Activated T-helper 2 cell treated with anti-CD3 and anti-CD28 coated beads, Interferon-gamma antibody, Interleukin-2, Interleukin-4, amounts not matched to agents 10 μg/mL and 5 μg/mL and 100 μg/mL, durations not matched to agents 14 hours and 24 hours and 36 hours (primary cell): ENCODE measurements around the gene JDP2. TPM values are rescaled to one million over a fixed set of nuclear protein-coding genes. Genes with fewer than 3 reads are reported as not detected.

Experiments used
- DNase-seq: peaks from one replicate; pipeline ENCODE4 v3.0.0; 2021; ENCODE audit warnings: low spot score
- H3K27ac Mint-ChIP-seq: one replicate; pipeline ENCODE4 v1.8.0; 2021; ENCODE audit warnings: mixed read lengths
- H3K27me3 Mint-ChIP-seq: one replicate; pipeline ENCODE4 v1.8.0; 2021; ENCODE audit warnings: low read depth, mixed read lengths
- H3K36me3 Mint-ChIP-seq: one replicate; pipeline ENCODE4 v1.8.0; 2021; ENCODE audit warnings: low read depth, mixed read lengths
- H3K4me1 Mint-ChIP-seq: one replicate; pipeline ENCODE4 v1.8.0; 2021; ENCODE audit warnings: low read depth, mixed read lengths
- H3K4me3 Mint-ChIP-seq: one replicate; pipeline ENCODE4 v1.8.0; 2021; ENCODE audit warnings: low read depth, mild to moderate bottlenecking, moderate library complexity, mixed read lengths
- H3K9me3 Mint-ChIP-seq: one replicate; pipeline ENCODE4 v1.8.0; 2021; ENCODE audit warnings: mixed read lengths
- intact Hi-C: fragments of 100-400 bp; cut with micrococcal nuclease; formaldehyde crosslinking; loops from one replicate; pipeline ENCODE4 v1.15.1; 2023
- total RNA-seq: library from RNA; stranded (reverse); gene quantifications from 2 replicates; pipeline ENCODE4 v1.2.3, GENCODE V29; 2022

The JDP2 gene
- total RNA-seq, 1 donor from 2014 or later: 1.1 TPM

DNA sequence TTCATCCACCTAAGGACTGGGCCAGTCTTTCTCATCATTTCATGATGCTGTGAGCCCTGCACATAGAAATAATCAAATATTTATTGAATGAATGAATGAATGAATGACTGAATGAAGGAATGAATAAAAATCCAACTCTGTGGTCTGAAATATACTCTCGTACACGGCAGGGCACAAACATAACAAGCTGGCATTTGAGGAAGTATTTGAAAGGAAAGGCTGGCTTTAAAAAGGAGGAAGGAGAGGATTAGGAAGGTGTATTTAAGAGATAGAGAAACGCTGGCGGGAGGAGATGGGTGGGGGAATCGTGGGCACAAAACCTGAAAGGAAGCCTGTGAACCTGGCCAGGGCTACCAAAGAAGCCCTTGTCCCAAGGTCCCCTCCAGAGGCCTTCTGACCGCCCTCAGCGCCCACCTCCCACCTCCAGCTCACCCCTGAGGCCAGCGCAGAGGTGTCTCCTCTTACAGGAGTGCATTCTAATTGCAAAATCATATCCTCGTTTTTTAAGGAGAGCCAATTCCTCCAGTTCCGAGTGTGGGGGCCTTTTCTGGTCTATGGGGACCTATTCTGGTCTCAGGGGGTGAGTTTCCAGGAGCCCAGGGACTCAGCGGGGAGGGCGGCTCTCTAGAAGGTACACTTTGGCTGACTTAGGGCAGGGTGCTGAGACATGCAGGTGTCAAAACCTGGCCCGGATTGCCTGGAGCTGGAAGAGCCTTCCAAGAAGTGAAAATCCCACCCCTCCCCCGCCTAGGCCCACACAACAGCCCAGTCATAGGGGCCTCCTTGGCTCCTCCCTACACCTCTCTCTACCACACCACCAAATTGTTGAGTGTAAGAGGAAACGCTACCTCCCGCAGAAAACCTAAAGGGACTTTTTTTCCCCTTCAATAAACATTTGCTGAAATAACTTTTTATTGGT is 8.7 kb upstream of the JDP2 start:
- Mint-ChIP-seq H3K36me3 (no peaks in the 10 kb centered on the region), H3K9me3 (peaks cover 3% of the 10 kb centered on the region), H3K27me3 (no peaks in the 10 kb centered on the region), H3K27ac (peak overlapping the region; percentile 38), H3K4me1 (peaks cover 25% of the 10 kb centered on the region), H3K4me3 (peak overlapping the region; percentile 5)
- intact Hi-C loops: loop anchor here (2.0 kb wide), 1 partner anchor 78 kb away; no protein-coding TSS in a partner anchor
- DNase-seq: peak; percentile 35

DNA sequence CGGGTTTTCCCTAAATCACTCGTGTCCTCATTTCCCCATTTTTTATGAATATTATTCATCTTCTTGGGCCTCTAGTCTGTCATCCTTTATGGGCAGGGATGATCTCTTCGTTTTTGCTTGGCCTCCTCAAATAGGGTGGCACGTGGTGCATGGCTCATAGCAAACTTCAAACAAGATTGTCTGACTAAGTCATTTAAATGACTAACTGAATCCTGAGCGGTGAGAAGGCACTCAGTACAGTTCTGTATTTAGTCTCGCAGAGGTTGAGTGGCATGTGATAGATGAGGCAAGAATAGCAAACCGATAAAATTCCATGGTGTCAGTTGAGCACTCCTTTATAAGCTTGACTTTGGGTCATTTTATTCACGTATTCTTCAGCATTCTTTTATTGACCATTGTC is 5.7 kb upstream of the JDP2 start:
- peaks cover 7% of the 10 kb centered on the region for H3K36me3 Mint-ChIP-seq
- H3K27ac Mint-ChIP-seq: no peak overlapping the region
- DNase-seq: no peak
- intact Hi-C loops: no loop called here
- H3K4me1 Mint-ChIP-seq: peaks cover 37% of the 10 kb centered on the region
- peaks cover 12% of the 10 kb centered on the region for H3K9me3 Mint-ChIP-seq
- H3K4me3 Mint-ChIP-seq: no peak overlapping the region
- H3K27me3 Mint-ChIP-seq: peaks cover 2% of the 10 kb centered on the region

DNA sequence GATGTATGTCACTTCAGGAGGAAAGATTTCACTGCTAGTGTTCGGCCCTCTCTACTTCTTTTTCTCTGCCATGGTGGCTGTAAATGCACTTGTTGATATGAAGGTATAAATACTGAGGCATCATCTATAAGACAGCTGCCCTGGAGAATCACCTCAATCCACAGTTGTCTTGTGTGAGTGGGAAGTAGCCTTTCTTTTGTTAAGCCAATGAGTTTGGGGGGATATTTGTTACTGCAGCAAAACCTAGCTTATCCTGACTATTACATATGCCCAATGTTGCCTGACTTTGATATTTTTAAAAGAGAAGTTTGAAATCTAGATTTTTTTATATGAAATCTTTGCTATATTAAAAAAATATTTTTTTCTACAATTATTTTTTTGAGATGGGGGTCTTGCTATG is 3.3 kb upstream of the JDP2 start:
- H3K4me1 Mint-ChIP-seq: peaks cover 29% of the 10 kb centered on the region
- intact Hi-C loops: no loop called here

DNA sequence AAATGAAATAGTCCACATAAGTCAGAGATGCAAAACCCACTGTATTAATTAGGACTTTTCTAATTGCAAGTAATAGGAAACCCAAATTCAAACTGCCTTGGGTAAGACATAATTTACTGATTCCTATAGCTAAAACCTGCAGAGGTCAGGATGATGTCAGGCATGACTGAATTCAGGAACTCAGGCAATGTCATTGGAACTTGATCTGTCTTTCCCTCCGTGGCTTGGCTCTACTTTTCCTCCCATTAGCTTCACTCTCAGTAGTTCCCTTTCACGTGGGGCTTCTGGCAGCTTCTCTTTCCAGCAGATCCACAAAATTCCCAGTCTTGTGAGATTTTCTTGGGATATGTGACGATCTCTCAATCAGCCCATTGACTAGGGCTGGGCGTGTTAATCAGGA is 2.4 kb upstream of the JDP2 start:
- Mint-ChIP-seq H3K4me1 (peaks cover 21% of the 10 kb centered on the region), H3K4me3 (no peak overlapping the region), H3K27ac (no peak overlapping the region), H3K27me3 (peaks cover 8% of the 10 kb centered on the region), H3K36me3 (peaks cover 7% of the 10 kb centered on the region), H3K9me3 (peaks cover 12% of the 10 kb centered on the region)
- intact Hi-C loops: loop anchor here (5.0 kb wide), 1 partner anchor 142 kb away; no protein-coding TSS in a partner anchor
- DNase-seq: no peak

More for the DNA sequence above, 3.3 kb upstream of the JDP2 start:
- Mint-ChIP-seq H3K9me3 (peaks cover 12% of the 10 kb centered on the region), H3K27ac (no peak overlapping the region), H3K36me3 (peaks cover 7% of the 10 kb centered on the region), H3K4me3 (no peak overlapping the region), H3K27me3 (peaks cover 4% of the 10 kb centered on the region)
- DNase-seq: no peak

DNA sequence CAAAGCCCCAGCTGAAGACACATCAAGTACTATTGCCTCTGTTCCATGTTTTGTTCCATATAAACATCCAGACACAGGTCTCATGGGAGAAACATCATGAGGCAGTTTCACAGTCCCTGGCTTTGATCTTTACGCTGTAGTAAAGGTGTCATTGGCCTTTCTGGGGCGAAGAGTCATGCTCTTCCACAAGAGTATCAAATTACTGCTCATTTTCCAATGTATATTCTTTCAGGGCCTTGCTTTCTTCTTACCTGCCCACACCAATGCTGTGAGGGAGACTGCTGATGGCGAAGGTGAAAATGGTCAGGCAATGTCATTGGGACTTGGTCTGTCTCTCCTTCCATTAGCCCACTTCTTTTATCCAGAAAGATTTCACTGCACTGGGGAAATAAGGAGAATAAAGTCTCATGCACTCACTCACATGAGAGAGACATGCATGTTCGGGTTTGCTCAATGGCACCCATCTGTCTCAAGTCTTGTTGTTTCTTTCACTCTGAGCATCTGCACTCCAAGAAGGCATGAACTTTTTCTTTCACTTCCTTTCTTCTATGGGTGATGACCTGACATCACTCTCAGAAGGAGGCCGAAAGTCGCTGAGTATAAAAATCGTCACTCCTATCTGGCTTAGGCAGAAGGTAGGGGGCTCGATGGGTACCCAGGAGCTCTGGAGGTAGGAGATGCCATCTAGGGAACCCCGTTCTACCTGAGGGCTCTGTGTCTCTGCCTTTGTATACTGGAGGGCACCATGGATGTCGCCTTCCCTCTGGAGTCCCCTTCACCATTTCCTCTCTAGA is 1.3 kb upstream of the JDP2 start:
- Mint-ChIP-seq H3K36me3 (peaks cover 7% of the 10 kb centered on the region), H3K27ac (no peak overlapping the region), H3K4me3 (peak overlapping the region; percentile 64), H3K27me3 (peaks cover 8% of the 10 kb centered on the region), H3K4me1 (peaks cover 17% of the 10 kb centered on the region), H3K9me3 (peaks cover 12% of the 10 kb centered on the region)
- DNase-seq: no peak
- intact Hi-C loops: loop anchor here (5.0 kb wide), 1 partner anchor 141 kb away; no protein-coding TSS in a partner anchor

DNA sequence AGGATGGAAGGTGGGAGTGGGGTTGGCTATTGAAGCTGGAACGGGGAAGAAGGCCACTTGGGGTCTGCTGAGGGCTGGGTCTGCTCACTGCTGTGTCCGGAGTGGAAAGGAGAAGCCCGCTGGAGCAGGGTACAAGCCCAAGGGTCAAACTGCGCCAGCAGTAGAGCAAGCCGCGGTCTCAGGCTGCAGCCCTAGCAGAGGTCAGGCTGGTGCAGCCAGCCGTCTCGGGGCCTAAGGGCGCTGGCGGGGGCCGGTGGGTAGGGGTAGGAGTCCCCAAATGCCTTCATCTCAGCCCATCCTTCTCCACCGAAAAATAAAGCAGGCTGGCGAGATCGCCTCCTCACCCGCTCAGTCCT is 718 bp upstream of the JDP2 start:
- DNase-seq: no peak
- Mint-ChIP-seq H3K9me3 (peaks cover 12% of the 10 kb centered on the region), H3K36me3 (peaks cover 7% of the 10 kb centered on the region), H3K4me1 (peaks cover 15% of the 10 kb centered on the region), H3K27ac (no peak overlapping the region), H3K4me3 (peak overlapping the region; percentile 64), H3K27me3 (peaks cover 8% of the 10 kb centered on the region)
- intact Hi-C loops: loop anchor here (5.0 kb wide), 1 partner anchor 140 kb away; no protein-coding TSS in a partner anchor

DNA sequence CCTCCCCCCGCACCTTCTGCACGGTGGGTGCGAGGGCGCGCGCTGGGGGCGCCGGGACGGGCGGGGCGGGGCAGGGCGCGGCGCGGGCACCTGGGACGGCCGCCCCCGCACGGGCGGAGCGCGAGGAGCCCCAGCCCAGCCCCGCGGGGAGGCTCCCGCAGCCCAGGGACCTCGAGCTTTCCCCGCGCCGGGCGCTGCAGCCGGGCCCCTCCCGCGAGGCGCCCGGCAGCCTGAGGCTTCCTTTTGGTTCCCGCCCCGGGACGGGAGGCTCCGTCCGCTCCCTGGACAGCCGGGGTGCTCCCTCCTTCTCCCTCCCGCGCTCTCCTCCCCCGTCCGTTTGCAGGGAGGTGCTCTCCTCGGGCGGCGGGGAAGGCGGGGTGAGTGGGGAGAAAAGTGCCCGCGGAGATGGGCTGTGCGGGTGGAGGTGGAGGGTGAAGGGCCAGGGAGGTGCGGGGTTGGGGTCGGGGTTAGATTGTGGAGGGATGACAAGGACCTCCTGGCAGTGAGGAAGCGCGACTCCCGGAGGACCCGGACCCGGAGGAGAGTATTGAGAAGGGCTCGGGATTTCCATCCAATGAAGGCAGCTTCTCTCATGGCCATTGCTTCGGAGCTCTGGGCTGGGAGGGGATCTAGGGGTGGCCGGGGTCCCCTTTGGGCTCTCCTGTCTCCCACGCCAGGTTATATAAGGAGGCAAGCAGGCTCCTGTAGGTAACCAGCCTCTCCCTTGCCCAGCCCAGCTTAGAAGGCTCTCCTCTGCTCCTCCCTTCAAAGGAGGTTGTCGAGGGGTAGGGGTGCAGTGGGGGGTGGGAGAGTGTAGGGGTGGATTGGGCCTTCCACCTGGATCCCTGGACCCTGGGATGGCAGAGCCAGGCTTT is 645 bp downstream of the JDP2 start:
- no peak overlapping the region for H3K27ac Mint-ChIP-seq
- intact Hi-C loops: loop anchor here (5.0 kb wide), 1 partner anchor 139 kb away; no protein-coding TSS in a partner anchor
- H3K27me3 Mint-ChIP-seq: peaks cover 8% of the 10 kb centered on the region
- H3K36me3 Mint-ChIP-seq: peaks cover 7% of the 10 kb centered on the region
- peaks cover 12% of the 10 kb centered on the region for H3K9me3 Mint-ChIP-seq
- H3K4me1 Mint-ChIP-seq: peaks cover 15% of the 10 kb centered on the region
- no peak for DNase-seq
- H3K4me3 Mint-ChIP-seq: peak overlapping the region; percentile 77

DNA sequence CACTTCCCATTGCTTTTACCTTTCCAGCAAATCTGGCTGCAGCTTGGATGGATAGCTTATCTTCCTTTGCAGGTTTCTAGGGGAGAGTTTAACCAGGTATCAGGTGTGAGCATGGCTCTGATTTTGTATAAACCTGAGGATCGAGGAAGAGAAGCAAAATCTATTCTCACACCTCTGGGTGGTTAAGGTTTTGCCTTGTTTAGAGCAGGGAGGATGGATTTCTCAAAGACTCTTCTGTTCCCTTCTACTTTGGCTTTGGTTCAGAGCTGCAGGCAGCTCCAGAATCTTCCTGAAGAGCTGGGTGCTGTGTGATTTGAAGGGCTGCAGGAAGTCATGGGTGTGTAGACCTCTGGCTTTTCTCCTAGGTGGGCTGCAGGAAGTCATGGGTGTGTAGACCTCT is 1.7 kb downstream of the JDP2 start:
- H3K27me3 Mint-ChIP-seq: peaks cover 8% of the 10 kb centered on the region
- H3K36me3 Mint-ChIP-seq: peaks cover 3% of the 10 kb centered on the region
- intact Hi-C loops: loop anchor here (5.0 kb wide), 1 partner anchor 138 kb away; no protein-coding TSS in a partner anchor
- DNase-seq: no peak
- peak overlapping the region; percentile 37 for H3K4me3 Mint-ChIP-seq
- H3K4me1 Mint-ChIP-seq: peaks cover 15% of the 10 kb centered on the region
- peaks cover 4% of the 10 kb centered on the region for H3K9me3 Mint-ChIP-seq
- no peak overlapping the region for H3K27ac Mint-ChIP-seq

DNA sequence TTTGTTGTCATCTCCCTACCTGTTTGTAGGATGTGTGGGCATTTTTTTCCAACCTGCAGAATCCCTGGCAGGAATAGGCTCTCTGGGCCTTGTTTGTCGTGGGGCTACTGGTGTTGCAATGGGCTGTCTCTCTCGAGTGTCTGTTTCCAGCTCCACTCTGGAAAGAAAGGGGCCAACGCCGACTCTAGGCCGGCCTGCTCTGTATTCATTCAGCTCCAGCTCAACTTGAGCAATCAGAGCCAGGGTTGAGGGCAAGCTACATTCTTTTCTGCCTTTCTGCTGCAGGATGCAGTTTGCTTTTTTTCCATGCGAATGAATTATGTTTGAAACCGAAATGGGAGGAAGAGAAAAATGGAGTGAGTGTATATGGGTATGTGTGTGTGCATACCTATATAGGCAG is 2.3 kb downstream of the JDP2 start:
- no peak for DNase-seq
- H3K9me3 Mint-ChIP-seq: peaks cover 3% of the 10 kb centered on the region
- peaks cover 8% of the 10 kb centered on the region for H3K27me3 Mint-ChIP-seq
- H3K4me1 Mint-ChIP-seq: peaks cover 16% of the 10 kb centered on the region
- H3K27ac Mint-ChIP-seq: no peak overlapping the region
- intact Hi-C loops: no loop called here
- peaks cover 3% of the 10 kb centered on the region for H3K36me3 Mint-ChIP-seq
- peak overlapping the region; percentile 15 for H3K4me3 Mint-ChIP-seq

DNA sequence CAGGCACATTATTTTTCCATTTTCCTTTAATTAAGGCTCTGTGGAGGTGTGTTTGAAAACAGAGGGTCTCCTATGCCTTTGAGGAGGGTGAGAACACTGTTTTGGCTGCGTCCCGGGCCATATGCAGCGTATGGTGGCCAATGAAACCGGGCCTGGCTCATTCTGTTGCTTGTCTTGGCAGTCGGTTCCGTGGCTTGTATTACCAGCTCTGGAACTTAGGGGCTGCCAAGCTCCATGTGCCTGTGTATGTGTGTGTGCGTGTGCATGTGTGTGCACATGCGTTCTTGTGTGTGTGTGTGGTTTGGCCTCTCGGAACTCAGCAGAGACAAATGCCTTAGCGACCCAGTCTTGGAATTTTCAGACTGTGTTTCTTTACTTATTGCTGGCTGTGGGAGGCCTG is 2.7 kb downstream of the JDP2 start:
- Mint-ChIP-seq H3K4me3 (no peak overlapping the region), H3K27me3 (peaks cover 8% of the 10 kb centered on the region), H3K4me1 (peaks cover 20% of the 10 kb centered on the region), H3K27ac (no peak overlapping the region), H3K36me3 (peaks cover 3% of the 10 kb centered on the region), H3K9me3 (peaks cover 3% of the 10 kb centered on the region)
- DNase-seq: no peak
- intact Hi-C loops: no loop called here

DNA sequence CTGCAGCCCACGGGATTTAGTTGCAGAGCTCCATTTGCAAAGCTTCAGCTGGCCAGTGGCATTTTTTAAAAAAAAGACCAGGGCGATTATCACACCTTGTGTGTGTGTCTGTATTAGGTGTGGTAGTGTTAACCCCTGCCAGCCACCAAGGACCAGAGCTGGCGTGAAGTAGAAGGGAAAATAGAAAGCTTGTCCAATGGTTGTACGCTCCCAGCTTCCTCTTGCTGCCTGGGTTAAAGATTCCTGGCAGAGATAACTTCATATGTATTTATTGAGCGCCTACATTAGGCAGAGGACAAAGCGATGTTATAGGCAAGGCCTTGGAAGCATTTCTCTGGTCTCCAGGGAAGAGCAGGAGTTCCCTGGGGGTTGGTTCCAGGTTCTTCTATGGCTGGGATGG is 3.2 kb downstream of the JDP2 start:
- Mint-ChIP-seq H3K27ac (no peak overlapping the region), H3K36me3 (no peaks in the 10 kb centered on the region), H3K4me1 (peaks cover 20% of the 10 kb centered on the region), H3K4me3 (no peak overlapping the region), H3K27me3 (peaks cover 6% of the 10 kb centered on the region), H3K9me3 (no peaks in the 10 kb centered on the region)
- intact Hi-C loops: no loop called here
- DNase-seq: no peak

DNA sequence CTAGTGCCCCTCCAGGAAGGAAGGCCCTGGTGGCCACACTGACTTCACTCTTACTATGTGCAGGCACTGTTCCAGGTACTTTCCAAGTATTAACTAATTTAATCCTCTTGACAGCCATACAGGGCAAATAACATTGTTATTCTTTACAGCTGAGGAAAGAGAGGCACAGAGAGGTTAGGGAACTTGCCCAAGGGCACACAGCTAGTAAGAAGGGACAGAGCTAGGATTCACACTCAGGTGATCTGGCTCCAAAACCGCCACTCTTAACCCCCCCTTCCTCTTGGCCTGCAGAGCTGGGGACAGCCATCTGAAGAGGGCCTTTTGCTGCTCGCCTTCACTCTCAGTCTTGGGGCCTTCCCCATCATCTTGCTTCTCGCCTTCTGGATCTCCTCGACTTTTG is 4.0 kb downstream of the JDP2 start:
- H3K9me3 Mint-ChIP-seq: no peaks in the 10 kb centered on the region
- peaks cover 19% of the 10 kb centered on the region for H3K4me1 Mint-ChIP-seq
- intact Hi-C loops: no loop called here
- H3K27ac Mint-ChIP-seq: no peak overlapping the region
- no peak for DNase-seq
- no peak overlapping the region for H3K4me3 Mint-ChIP-seq
- H3K36me3 Mint-ChIP-seq: no peaks in the 10 kb centered on the region
- H3K27me3 Mint-ChIP-seq: peaks cover 6% of the 10 kb centered on the region
